Tibial artery (tissue), 4 donors: ENCODE results near the gene MYRIP.

ENCODE experiments used
- DNase-seq, 2 donors: peaks; one replicate each; pipeline ENCODE4 v3.0.0-alpha.2; 2019
- H3K27ac ChIP-seq, 2 donors: fragments of 200-600 bp; sonication (generic) in 1 of 2; 1 replicate in 1 of 2; 2 replicates in 1 of 2; pipeline ENCODE4 v1.5.1; 2018 to 2019; ENCODE audit warnings: mild to moderate bottlenecking in 1 of 2
- H3K27me3 ChIP-seq, 2 donors: fragments of 200-600 bp; sonication (generic) in 1 of 2; one replicate each; pipeline versions ENCODE4 v1.5.1 to v1.6.0; 2016 to 2019
- H3K36me3 ChIP-seq, 3 donors: fragments of 200-600 bp; sonication (generic) in 2 of 3; one replicate each; pipeline ENCODE4 v1.5.1; 2016 to 2019; ENCODE audit warnings: mild to moderate bottlenecking in 2 of 3
- H3K4me1 ChIP-seq, 4 donors: fragments of 200-600 bp; sonication (generic) in 2 of 4; 1 replicate in 3 of 4; 2 replicates in 1 of 4; pipeline ENCODE4 v1.5.1; 2016 to 2019
- H3K4me3 ChIP-seq, 2 donors: fragments of 200-600 bp; sonication (generic) in 1 of 2; 1 replicate in 1 of 2; 2 replicates in 1 of 2; pipeline ENCODE4 v1.5.1; 2018 to 2019; ENCODE audit warnings: mild to moderate bottlenecking in 2 of 2
- H3K9me3 ChIP-seq, 3 donors: fragments of 200-600 bp; sonication (generic) in 1 of 3; one replicate each; pipeline ENCODE4 v1.5.1; 2016 to 2019
- intact Hi-C: fragments of 100-400 bp; cut with DNase I; formaldehyde crosslinking; loops from one replicate; pipeline ENCODE4 v1.15.0; 2023; ENCODE audit warnings: low total_unique reads
- TF ChIP-seq, protein P1 (sequence below), 2 experiments: fragments of 200-600 bp in 1 of 2; fragments of 450-650 bp in 1 of 2; IDR thresholded peaks; one replicate each; pipeline ENCODE4 v1.5.1; 2017 to 2019; ENCODE audit warnings: antibody characterized with exemption in 2 of 2, mild to moderate bottlenecking in 1 of 2, moderate library complexity in 1 of 2

Gene MYRIP

DNA sequence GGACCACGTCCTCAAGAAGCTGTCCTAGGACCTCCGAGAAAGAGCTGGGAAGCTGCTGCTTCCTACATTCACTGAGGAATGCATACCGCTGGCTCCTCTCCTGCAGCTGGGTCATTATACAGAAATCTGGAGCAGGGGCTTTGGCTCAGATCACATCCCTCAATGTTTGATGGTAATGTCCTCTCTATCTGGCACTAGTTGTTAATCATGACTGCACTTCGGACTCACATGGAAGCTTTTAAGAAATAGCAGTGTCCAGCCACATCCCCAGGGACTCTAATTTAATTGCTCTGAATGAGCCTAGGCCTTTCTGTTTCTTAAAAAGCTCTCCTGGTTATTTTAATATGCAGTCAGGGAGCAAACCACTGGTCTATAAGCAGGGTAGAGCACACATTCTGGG is 25.7 kb upstream of the MYRIP start:
- Histone ChIP-seq H3K4me1 (no peaks in the 10 kb centered on the region), H3K36me3 (no peaks in the 10 kb centered on the region), H3K27ac (no peak overlapping the region), H3K9me3 (no peaks in the 10 kb centered on the region), H3K4me3 (no peak overlapping the region), H3K27me3 (no peaks in the 10 kb centered on the region)
- intact Hi-C loops: no loop called here
- TF ChIP-seq, protein P1, sequence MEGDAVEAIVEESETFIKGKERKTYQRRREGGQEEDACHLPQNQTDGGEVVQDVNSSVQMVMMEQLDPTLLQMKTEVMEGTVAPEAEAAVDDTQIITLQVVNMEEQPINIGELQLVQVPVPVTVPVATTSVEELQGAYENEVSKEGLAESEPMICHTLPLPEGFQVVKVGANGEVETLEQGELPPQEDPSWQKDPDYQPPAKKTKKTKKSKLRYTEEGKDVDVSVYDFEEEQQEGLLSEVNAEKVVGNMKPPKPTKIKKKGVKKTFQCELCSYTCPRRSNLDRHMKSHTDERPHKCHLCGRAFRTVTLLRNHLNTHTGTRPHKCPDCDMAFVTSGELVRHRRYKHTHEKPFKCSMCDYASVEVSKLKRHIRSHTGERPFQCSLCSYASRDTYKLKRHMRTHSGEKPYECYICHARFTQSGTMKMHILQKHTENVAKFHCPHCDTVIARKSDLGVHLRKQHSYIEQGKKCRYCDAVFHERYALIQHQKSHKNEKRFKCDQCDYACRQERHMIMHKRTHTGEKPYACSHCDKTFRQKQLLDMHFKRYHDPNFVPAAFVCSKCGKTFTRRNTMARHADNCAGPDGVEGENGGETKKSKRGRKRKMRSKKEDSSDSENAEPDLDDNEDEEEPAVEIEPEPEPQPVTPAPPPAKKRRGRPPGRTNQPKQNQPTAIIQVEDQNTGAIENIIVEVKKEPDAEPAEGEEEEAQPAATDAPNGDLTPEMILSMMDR (IDR thresholded peaks at IDR 0.05): no peak
- no peak for DNase-seq

DNA sequence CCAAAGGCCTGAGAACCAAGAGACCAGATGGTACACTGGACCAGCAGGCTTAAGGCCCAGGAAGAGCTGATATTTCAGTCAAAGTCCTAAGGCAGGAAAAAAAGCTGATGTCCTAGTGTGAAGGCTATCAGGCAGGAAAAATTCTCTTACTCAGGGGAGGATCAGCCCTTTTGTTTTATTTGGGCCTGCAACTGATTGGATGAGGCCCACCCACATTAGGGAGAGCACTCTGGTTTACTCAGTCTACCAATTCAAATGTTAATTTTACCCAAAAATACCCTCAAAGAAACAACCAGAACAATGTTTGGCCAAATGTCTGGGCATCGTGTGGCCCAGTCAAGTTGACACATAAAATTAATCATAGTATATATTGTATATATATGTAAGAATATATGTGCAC is 24.5 kb upstream of the MYRIP start:
- Histone ChIP-seq H3K4me3 (no peak overlapping the region), H3K27me3 (no peaks in the 10 kb centered on the region), H3K9me3 (no peaks in the 10 kb centered on the region), H3K27ac (no peak overlapping the region), H3K36me3 (no peaks in the 10 kb centered on the region), H3K4me1 (no peaks in the 10 kb centered on the region)
- DNase-seq: no peak
- intact Hi-C loops: no loop called here
- TF ChIP-seq, protein P1 (IDR thresholded peaks at IDR 0.05): no peak

DNA sequence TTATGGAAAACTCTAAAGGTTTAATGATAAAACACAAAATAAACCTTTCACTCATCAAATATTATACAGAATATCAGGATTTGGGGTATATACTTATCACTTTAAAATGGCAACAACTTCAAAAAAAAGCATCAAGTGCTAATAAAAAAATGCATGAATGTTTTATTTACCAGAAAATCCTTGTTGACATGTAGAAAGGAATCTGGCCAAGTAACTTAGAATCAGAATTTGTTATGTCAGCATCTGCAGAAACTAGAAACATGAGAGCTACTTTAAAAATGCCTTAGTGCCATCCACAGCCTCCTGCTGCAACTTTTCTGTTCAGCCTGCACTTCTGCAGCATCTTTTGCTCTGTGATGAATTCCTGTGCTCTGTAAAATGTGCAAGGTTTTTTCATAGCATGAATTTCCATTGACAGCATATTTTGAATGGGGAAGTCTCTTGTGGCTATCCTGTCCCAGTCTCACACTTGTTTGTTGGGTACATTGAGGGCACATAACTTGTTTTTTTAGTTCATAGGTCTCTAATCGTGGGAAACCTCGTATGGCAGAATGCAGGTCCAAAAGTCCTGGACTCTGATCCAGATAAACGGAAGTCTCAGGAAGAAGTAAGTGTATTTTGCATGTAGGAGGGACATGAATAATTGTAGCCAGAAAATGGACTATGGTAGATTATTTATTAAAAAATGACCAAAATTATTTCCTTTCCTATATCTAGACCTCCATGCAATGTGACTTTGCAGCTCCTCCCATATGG is 21.1 kb upstream of the MYRIP start:
- no peaks in the 10 kb centered on the region for H3K27me3 ChIP-seq
- no peak for DNase-seq
- TF ChIP-seq, protein P1 (IDR thresholded peaks at IDR 0.05): no peak
- H3K9me3 ChIP-seq: no peaks in the 10 kb centered on the region
- H3K4me3 ChIP-seq: no peak overlapping the region
- no peaks in the 10 kb centered on the region for H3K4me1 ChIP-seq
- intact Hi-C loops: no loop called here
- no peak overlapping the region for H3K27ac ChIP-seq
- H3K36me3 ChIP-seq: no peaks in the 10 kb centered on the region

DNA sequence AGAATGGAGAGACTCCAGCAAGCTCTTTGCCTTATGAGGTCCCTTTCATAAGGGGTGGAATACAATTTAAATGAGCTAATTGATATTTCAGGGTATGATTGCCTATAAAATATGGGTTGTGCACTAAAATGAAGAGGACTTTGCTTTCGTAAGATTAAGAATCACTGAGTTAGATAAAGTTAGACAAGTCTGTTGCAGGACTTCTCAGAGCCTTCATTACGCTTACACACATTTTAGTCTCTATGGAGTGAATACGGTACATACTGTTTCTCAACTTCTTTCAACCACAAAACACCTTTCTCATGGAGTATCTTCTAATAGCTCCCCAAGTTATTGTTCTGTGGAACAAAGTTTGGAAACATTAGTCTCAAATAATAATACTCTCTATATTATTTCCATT is 17.8 kb upstream of the MYRIP start:
- DNase-seq: no peak
- no peak overlapping the region for H3K4me3 ChIP-seq
- H3K27ac ChIP-seq: no peak overlapping the region
- peaks cover 0 to 7% (median 0%) of the 10 kb centered on the region in 4 donors for H3K4me1 ChIP-seq
- H3K27me3 ChIP-seq: no peaks in the 10 kb centered on the region
- H3K9me3 ChIP-seq: no peaks in the 10 kb centered on the region
- TF ChIP-seq, protein P1 (IDR thresholded peaks at IDR 0.05): no peak
- no peaks in the 10 kb centered on the region for H3K36me3 ChIP-seq
- intact Hi-C loops: no loop called here

DNA sequence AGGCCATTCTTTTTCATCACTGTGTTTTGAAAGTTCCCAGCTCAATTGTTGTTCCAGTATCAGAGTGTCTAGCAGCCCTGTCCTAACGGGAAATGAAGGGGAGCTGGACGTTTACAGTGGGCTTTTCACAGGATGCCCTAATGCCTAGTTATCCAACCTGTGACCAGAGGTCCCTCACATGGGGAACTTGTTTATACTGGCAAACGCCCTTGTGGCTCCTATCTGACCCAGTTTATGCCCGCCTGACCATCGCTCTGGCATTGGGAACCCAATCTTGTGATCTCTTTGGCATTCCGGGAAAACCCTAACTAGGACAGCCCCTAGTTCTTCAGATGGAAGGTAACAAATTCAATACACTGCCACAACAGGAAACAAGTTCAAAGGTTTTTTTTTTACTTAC is 14.5 kb upstream of the MYRIP start:
- TF ChIP-seq, protein P1 (IDR thresholded peaks at IDR 0.05): no peak
- intact Hi-C loops: no loop called here

More for the DNA sequence above, 14.5 kb upstream of the MYRIP start:
- no peaks in the 10 kb centered on the region for H3K27me3 ChIP-seq
- H3K9me3 ChIP-seq: no peaks in the 10 kb centered on the region
- no peaks in the 10 kb centered on the region for H3K36me3 ChIP-seq
- DNase-seq: no peak
- no peak overlapping the region for H3K27ac ChIP-seq
- peaks cover 0 to 7% (median 0%) of the 10 kb centered on the region in 4 donors for H3K4me1 ChIP-seq
- H3K4me3 ChIP-seq: no peak overlapping the region
